ENCODE data around the gene MIR17HG.
A peak's percentile ranks its signal among the peaks of the same experiment; 100 is the strongest.
"Not testable (repeated sequence)": the region's sequence is repeated elsewhere in the genome, so short reads cannot be mapped to it uniquely, and the experiment has no call there.

Gene MIR17HG

GRCh38 chr13:91347996-91348905 lies 764 bp downstream of the MIR17HG start:
- no peak for DNase-seq (ENCODE audit: low spot score)

- peak; percentile 86 for DNase-seq (ENCODE audit: low spot score)
Observed at GRCh38 chr13:91348906-91349435, 1.5 kb downstream of the MIR17HG start.

DNA sequence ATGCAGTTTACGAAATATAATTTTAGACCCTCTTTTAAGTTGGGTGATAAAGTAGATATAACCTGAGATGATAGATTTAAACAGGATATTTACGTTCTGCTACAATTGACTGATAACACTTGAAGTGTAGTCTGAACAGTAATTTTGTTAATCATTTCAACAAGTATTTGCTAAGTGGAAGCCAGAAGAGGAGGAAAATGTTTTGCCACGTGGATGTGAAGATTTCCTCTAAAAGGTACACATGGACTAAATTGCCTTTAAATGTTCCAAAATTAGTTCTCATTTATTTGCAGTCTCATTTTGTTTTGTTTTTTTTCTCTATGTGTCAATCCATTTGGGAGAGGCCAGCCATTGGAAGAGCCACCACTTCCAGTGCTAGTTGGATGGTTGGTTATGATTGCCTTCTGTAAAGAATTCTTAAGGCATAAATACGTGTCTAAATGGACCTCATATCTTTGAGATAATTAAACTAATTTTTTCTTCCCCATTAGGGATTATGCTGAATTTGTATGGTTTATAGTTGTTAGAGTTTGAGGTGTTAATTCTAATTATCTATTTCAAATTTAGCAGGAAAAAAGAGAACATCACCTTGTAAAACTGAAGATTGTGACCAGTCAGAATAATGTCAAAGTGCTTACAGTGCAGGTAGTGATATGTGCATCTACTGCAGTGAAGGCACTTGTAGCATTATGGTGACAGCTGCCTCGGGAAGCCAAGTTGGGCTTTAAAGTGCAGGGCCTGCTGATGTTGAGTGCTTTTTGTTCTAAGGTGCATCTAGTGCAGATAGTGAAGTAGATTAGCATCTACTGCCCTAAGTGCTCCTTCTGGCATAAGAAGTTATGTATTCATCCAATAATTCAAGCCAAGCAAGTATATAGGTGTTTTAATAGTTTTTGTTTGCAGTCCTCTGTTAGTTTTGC lies 2.8 kb downstream of the MIR17HG start:
- no peak for DNase-seq (ENCODE audit: low spot score)

DNA sequence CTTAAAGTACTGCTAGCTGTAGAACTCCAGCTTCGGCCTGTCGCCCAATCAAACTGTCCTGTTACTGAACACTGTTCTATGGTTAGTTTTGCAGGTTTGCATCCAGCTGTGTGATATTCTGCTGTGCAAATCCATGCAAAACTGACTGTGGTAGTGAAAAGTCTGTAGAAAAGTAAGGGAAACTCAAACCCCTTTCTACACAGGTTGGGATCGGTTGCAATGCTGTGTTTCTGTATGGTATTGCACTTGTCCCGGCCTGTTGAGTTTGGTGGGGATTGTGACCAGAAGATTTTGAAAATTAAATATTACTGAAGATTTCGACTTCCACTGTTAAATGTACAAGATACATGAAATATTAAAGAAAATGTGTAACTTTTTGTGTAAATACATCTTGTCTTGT lies 3.6 kb downstream of the MIR17HG start:
- DNase-seq (ENCODE audit: low spot score) = no peak

- DNase-seq (ENCODE audit: low spot score) = no peak
Observed at GRCh38 chr13:91351980-91352379, 4.5 kb downstream of the MIR17HG start.

- not testable (repeated sequence) for DNase-seq (ENCODE audit: low spot score)
Observed at GRCh38 chr13:91352891-91353290, 5.4 kb downstream of the MIR17HG start.

DNA sequence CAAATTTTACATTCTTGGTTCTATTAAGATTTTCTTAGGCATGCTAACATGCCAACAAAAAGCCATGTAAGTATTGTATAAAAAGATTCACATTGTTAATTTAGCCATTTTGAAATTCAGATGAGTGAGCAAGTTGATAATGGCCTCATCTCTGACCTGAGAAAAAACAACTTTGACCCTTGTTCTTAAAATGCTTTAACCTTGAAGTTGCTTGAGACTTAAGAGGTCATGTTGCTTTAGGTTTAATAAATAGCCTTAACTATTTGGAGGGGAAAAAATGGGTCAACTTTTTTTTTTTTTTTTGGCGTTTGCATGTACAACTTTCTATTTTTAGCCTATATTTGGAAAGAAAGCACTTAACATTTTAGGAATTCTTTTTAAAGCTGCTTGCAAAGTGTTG lies 6.0 kb downstream of the MIR17HG start:
- no peak for DNase-seq (ENCODE audit: low spot score)

GRCh38 chr13:91355099-91355825 lies 7.8 kb downstream of the MIR17HG start:
- no peak for DNase-seq (ENCODE audit: low spot score)

- DNase-seq (ENCODE audit: low spot score) = no peak
Observed at GRCh38 chr13:91355826-91356710, 8.6 kb downstream of the MIR17HG start.

DNA sequence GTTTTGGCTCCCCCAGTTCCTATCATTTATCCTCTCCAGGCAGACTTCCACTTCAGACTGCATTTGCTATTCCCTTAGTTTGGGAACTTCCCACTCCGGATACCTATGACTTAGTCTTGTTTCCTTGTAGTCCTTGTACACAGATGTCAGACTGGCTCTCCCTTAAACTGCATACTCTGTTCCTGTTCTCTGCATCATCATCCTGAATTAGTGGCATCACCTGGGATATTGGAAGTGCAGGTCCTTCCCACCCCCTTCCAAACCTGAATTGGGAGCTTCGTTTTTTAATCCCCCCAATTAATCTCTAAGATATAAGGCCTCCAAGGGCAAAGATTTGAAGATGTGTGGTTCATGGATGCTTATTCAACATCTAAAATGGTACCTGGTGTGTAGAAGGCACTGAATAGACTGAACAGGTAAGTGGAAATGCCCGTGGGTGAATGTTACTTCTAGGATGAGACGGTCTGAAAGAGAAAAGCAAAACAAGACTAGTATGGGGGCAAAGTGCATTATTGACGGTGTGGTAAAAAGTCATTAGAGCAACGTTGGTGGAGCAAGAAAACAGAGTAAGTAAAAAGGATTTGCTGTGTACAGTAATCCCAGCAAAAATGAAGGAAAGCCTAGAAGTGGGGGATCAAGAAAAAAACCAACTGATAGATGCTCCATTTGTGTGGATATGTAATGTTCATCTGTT lies 9.6 kb downstream of the MIR17HG start:
- no peak for DNase-seq (ENCODE audit: low spot score)

DNA sequence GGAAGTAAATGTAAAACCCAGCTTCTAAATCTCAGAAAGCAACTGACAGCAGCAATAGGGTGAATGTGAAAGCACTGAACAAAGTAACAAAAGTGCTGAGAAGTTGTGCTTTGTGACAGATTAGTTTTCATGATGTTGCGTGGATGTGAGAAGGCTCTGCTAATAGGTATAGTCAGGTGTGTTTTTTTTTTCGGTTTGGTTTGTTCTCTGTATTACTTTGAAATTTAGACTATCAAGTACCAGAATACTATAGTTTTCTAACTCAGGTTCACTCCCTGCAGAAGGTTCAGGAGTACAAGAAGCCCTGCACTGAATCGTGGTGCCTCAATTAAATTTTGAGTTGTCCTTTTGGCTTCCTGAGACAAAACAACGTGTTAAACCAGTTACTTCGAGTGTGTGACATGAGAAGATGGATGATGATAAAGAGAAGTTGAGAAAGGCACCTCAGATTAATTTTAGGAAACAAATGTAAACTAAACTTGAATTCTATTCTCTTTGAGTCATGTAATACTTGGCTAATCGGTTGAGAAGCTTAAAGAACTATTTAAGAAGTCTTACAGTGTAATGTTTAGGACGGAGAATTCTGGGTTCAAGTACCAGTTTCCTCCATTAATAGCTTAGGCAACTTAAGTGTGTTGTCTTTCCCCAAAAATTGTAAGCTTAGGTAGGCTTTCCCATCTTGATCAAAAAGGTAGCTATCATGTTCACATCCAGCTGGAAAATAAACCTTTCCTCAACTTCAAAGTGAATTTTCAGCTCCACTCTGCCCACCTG lies 10.3 kb downstream of the MIR17HG start:
- no peak for DNase-seq (ENCODE audit: low spot score)

DNA sequence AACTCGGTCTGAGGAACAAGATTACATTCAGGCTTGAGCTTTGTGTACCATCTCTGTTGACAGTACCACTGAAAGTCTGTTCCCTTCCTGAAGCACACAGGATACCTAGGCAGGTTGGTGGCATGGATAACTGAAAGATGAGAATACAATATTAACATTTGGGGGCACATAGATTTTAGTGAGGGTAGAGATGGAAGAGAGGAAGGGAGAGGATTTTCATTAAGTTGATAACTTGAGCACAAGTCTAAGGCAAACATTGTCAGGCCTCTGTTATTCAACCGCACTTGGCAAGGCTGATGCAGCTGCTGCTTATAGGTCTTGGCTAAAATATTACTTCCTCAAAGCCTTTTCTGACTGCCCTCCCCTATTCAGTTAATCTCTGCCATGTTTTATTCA lies 10.9 kb downstream of the MIR17HG start:
- DNase-seq (ENCODE audit: low spot score) = no peak

DNA sequence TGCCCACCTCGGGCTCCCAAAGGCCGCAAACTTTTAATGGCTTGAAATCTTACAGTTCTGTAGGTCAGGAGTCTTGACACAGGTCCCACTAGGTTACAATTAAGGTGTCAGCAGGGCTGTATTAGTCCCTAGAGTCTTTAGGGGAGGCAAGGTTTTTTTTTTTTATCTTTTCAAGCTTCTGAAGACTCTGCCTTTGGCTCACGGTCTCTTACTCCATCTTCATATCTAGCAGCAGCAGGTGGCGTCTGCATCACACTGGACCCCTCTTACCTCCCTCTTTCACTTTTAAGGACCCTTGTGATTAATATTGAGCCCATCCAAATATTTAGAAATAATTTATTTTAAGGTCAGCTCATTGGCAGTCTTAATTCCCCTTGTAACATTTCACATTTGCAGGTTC lies 11.6 kb downstream of the MIR17HG start:
- peak; percentile 30 for DNase-seq (ENCODE audit: low spot score)

- no peak for DNase-seq (ENCODE audit: low spot score)
Observed at GRCh38 chr13:91359631-91360030, 12.1 kb downstream of the MIR17HG start.

DNA sequence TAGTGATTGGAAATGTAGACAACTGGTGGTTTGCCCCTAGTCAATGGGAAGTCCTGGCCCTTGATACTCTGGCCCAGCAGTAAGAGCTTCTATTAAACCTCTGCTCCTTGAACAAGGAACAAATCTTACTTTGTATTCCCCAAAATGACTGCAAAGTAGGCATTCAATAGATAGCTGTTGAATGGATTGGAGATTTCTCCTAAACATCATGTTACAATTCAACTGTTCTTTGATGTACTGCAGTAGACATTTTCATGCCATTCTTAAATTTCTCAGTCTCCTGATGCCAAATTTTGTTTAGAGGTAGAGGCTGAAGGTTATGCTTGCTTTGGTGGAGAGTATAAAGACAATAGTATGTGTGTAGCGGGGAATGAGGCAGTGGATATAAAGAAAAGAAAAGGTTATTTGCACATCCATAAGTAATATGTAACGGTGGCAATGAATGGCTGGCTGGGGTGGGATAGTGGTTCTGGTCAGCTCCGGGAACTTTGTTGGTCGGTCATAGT lies 12.8 kb downstream of the MIR17HG start:
- DNase-seq (ENCODE audit: low spot score) = no peak

GRCh38 chr13:91361755-91362271 lies 14.3 kb downstream of the MIR17HG start:
- no peak for DNase-seq (ENCODE audit: low spot score)

DNA sequence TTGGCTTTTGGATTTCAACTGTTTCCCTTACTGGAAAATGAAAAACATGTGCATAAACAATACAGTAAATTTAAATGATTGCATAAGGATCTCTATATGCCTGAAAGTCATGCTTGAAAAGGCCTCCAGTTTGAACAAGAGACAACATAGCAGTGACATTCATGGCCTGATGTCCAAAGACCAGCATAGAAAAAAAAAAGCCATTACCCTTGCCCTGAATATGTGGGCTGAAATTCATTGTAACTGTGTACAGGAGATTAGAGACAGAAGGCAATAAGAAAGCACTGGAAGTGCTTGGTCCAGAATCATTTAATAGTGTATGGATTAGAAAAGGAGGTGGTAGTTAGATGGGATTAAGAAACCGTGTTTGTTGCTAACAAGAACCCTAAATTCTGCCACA lies 15.4 kb downstream of the MIR17HG start:
- DNase-seq (ENCODE audit: low spot score) = no peak

- DNase-seq (ENCODE audit: low spot score) = no peak
Observed at GRCh38 chr13:91368101-91368500, 20.6 kb downstream of the MIR17HG start.

Data from SK-N-DZ (cell line).